T follicular helper cell (primary cell): Measurements from ENCODE around the gene SNAPC4.

Experiments
- DNase-seq: peaks from one replicate; pipeline ENCODE4 v3.0.0-alpha.2; 2020; ENCODE audit warnings: low read depth

SNAPC4 gene

GRCh38 chr9:136389396-136389795 lies 10.6 kb downstream of the SNAPC4 start:
- DNase-seq: no peak

DNA sequence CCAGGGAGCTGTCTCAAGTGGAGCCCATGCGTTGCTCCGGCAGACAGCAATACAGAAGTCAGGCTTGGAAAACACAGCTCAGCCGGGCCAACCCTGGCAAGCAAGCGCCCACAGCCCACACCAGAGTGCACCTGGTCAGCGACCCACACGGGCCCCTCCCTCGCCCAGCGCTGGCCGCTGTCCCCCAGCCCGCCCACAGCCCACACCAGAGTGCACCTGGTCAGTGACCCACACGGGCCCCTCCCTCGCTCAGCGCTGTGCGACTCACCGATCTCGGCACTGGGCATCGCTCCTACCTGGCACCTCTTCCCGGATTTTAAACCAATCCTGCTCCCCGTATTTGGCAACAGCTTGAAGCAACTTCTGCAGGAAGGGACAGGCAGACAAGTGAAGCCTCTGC lies 12.8 kb downstream of the SNAPC4 start:
- DNase-seq: no peak

DNA sequence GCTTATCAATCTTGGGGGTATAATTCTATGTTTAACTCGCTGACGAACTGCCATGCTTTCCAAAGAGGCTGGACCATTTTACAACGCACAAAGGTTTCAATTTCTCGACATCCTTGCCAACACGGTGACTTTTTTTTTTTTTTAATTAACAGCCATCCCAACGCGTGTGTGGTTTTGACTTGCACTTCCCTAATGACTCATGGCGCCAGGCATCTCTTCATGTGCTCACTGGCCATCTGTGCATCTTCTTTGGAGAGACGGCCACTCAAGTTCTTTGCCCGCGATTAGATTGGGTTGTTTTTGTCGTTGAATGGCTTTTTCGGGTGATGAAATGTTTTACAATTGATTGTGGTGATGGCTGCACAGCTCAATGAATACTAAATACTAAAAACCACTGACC lies 14.0 kb downstream of the SNAPC4 start:
- DNase-seq: no peak

- peak; percentile 36 for DNase-seq
Observed at GRCh38 chr9:136385015-136385414, 15.0 kb downstream of the SNAPC4 start.

DNA sequence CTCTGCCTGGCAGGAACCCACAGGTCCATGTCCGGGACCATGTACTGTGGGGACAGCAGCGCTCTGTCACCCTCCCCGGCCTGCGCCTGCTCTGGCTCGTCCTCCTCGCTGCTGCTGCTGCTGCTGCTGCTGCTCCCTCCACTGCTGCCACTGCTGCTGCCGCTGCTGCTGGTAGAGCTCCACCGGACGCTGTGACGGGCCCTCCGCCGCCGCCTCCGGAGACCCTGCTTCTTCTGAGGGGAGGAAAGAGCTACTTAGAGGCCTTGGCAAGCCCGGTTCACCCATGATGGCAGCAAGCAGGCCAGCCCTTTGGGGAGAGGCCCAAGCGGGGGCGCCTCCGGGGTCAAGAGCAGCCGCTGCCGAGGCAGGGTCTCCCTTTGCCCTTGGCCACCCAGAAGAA lies 16.5 kb downstream of the SNAPC4 start:
- no peak for DNase-seq

DNA sequence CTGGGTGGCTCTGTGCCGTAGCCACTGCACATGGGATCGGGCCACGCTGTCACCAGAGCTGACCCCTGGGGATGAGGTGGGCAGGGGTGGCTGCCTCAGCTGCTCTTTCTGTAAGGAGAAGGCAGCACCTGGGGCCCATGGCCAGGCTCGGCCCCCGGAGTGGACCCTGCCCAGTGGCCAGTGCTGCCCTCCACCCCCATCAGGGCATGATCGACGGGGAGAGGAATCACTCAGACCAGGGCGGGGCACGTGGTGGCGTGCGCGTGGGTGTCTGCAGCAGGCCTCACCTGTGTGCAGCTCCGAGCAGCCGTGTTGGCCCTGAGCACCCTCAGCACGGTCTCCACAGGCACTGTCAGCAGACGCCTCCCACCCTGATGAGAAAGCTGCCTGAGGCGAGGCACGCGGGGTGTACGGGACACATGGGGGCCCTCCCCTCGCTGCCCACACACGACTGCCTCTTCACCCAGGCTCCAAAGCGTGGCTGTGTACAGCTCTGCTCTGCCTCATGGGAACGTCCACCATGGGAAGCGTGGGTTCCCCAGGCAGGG lies 17.9 kb downstream of the SNAPC4 start:
- DNase-seq: no peak

DNA sequence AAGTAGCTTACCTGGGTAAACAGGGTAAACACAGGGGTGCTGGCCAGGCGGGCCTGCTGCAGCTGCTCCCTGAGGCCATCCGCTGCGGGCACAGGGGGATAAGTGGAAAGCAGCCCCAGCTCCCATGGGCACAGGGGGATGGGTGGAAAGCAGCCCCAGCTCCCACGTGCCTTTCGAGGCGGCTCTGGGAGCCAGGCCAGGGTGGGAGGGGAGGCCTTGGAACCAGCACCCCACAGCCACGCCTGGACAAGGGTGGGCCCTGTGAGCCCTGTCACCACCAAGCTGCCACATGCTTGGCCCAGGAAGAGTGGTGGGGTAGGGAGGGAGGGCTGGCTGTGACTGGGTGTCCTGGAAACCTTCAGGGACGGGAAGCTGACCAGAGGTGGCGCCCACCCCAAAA lies 18.7 kb downstream of the SNAPC4 start:
- DNase-seq: no peak

GRCh38 chr9:136380381-136380780 lies 19.6 kb downstream of the SNAPC4 start:
- no peak for DNase-seq

- no peak for DNase-seq
Observed at GRCh38 chr9:136379891-136380290, 20.1 kb downstream of the SNAPC4 start.

DNA sequence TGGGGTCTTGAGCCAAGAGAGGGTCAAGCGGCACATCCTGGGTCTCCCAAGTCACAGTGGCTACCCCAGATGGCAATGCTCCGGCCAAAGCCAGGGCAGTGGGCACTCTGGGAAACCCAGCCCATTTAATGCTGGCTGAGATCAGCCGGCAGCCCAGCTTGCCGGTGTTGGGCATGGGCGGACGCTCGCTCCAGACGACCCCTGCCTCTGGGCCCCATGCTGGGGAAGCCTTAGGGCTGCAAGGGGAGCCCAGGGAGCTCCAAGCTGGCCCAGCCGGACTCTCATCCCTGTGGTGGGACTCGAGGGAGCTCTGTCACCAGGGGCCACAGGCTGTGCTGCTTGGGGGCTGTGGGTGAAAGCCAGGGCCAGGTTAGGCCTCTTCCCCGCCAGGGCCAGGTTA lies 20.6 kb downstream of the SNAPC4 start:
- no peak for DNase-seq

- DNase-seq: no peak
Observed at GRCh38 chr9:136379003-136379287, 21.0 kb downstream of the SNAPC4 start.

DNA sequence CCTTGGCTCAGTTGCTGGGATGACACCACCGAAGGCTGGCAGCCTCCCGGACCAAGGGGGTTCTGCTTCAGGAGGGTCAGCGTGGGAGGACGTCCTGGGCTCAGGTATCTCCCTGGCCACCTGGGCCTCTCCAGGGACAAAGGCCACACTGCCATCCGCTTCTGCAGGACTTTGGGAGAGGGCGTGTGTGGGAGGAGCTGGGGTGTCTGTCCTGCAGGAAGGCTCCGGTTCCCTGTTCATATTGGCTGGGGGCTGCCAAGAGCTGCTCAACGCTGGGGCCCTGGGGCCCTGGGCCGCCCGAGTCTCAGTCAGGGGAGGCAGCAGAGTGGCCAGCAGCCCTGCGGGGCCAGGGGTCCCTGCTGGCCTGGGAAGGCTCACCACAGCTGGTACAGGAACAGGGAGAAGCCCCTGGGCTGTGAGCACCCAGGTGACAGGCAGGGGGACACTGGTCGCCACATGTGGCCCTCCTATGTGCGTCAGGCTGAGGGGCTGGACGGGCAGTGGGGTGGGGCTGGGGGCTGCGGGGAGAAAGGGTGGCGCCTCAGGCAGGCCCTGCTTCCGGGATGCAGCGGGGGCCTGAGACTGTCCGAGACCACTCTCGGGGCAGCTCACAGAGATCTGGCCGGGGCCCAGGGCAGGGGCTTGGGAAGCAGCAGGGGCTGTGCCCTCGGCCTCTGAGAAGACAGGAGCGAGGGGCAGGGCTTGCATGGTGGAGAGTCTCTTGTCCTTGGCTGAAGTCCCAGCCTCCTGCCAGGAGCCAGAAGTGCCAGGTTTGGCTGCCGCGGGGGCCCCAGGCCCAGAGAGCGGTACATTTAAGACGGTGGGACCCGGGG lies 21.6 kb downstream of the SNAPC4 start:
- DNase-seq: no peak

GRCh38 chr9:136377341-136378169 lies 22.4 kb downstream of the SNAPC4 start:
- DNase-seq: no peak

DNA sequence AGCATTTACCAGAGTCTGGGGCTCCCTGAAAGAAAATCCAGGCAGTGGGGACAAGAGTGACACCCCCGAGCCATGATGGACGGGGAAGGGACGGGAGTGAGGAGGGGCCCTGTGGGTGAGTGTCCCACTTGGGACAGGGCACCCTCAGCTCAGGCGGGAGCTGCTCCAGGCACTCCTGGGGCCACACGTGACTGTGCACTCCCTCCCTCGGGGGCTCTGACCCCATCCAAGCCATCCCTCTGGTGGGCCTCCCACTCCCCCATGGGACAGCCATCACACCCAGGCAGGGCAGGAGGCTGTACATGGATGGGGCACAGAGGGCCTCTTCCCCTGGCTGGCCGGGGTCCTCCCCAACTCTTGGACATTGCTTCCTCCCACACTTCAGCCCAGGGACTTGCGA lies 23.5 kb downstream of the SNAPC4 start:
- DNase-seq: no peak

DNA sequence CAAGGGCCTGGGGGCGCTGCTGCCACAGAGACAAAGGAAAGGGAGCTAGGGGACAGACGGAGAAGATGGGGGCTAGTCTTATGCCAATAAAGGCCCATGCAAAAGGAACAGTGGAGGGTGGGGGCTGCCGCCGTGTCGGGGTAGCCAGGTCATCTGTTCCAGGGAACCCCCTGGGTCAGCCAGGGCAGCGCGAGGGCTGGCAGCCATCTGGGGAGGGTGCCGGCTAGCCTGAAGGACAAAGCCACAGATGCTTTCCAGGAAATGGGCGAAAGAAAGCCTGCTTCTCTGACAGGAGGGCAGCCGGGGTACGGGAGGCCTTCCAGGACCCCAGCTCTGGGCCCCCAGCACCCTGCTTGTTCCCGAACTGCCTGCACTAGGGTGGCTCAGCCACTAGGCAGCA lies 24.9 kb downstream of the SNAPC4 start:
- DNase-seq: no peak

DNA sequence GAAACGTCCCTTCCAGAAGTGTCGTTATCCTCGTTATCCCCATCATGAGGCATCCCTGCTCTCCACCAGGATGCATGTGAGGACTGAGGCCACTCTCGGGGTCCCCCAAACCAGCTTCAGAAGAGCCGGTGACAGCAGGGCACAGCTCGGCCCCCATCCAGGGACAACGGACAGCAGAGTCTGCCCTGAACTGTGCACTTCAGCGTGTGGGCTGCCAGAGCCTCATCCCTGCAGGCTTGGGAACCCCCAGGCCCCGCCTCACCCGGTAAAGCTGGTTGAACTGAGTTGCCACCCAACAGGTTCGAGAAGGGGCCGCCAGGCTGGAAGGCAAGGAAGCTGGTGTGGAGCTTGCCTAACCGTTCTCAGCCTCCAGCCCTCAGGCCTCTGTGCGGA lies 25.8 kb downstream of the SNAPC4 start:
- no peak for DNase-seq

GRCh38 chr9:136373300-136374182 lies 26.4 kb downstream of the SNAPC4 start, which contains the start of gene CARD9:
TSS of gene CARD9 (minus strand) at chr9:136373669. CDS start at chr9:136372078, 1,591 bp downstream.
- no peak for DNase-seq

DNA sequence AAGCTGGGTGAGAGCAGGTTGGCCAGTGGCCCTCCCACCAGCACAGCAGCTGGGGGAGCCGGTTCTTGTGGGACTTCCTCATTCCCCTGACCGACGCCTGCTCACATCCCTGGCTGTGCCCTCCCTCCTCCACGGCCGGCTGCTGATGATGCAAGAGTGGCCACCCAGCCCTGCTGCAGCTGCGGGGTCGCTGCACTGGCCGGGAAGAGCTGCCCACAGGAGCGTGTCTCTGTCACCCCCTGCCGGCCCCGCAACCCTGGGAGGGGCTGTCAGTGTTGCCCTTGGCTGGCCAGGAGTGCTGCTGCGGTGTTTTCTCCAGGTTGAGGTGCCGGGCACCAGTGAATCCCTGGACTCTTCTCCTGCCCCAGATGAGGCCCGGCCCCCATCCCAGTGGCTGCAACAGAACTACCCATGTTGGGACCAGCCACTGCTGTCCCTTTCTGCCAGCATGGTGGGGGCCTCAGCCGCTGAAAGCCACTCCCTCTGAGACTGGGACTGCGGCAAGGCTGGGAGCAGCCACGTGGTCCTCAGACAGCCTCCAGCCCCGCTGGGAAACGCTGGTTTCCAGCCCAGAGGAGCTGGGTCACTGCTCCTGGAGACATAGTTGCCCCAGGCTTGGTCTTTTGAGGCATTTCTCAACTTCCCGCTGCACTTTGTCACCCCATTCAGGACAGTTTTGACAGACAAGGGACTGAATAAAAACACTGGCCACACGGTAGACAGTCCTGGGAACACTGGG lies 27.2 kb downstream of the SNAPC4 start:
- DNase-seq: no peak

GRCh38 chr9:136372006-136372405 lies 28.0 kb downstream of the SNAPC4 start:
- DNase-seq: no peak

DNA sequence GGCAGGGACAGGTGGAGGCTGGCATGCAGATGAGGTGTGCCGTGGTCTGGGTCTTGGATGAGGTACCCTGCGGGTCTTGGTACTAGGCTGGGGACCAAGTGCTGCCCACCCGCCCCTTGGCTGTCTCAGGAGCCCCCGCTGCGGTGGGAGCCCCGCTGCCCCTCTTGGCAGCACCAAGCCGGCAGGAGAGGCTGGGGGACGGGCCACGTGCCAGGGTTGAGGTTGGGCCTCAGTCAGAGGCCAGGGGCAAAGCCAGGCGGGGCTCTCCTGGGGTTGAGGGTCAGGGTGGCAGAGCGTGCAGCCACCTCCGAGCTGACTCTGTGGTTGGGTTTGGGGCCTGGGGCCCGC lies 28.5 kb downstream of the SNAPC4 start:
- DNase-seq: no peak
